SU-DHL-6 (cell line): ENCODE measurements around the gene MIOX.

ENCODE experiments used
- CTCF ChIP-seq: fragments of 200-600 bp; sonication (generic); IDR thresholded peaks from one replicate; pipeline ENCODE4 v1.5.1; 2017; ENCODE audit warnings: antibody characterized with exemption, mild to moderate bottlenecking, low read length, moderate library complexity; ENCODE audit not compliant: insufficient read depth, poor library complexity, severe bottlenecking
- EZH2phosphoT487 ChIP-seq: fragments of 200-600 bp; sonication (generic), shearing (Covaris generic); conservative IDR thresholded peaks from 2 replicates; pipeline ENCODE4 v1.6.1; 2018; ENCODE audit warnings: mild to moderate bottlenecking, antibody characterized with exemption, low read length, moderate library complexity, mixed read lengths

GRCh38 chr22:50467773-50468440, 18.8 kb upstream of the MIOX start:
- TF ChIP-seq CTCF = no peak
- TF ChIP-seq EZH2phosphoT487 = no peak
